AG09309 (cell line): ENCODE measurements around the gene EEF2.
"Not testable (repeated sequence)": the region's sequence is repeated elsewhere in the genome, so short reads cannot be mapped to it uniquely, and the experiment has no call there.

Experiments used
- DNase-seq: peaks from one replicate; pipeline ENCODE4 v3.0.0-alpha.2; 2010; ENCODE audit warnings: low read depth
- H3K4me3 ChIP-seq: 2 replicates; pipeline ENCODE4 v1.5.1; 2011; ENCODE audit warnings: mild to moderate bottlenecking, low read depth, low read length, moderate library complexity; ENCODE audit not compliant: control insufficient read depth
- CTCF ChIP-seq: IDR thresholded peaks from 2 replicates; pipeline ENCODE4 v1.5.1; 2011; ENCODE audit warnings: mild to moderate bottlenecking, low read depth, low read length, inconsistent platforms; ENCODE audit not compliant: insufficient read depth, control insufficient read depth; ENCODE audit errors: missing control alignments

EEF2 gene

GRCh38 chr19:3964256-3965194 lies 20.7 kb downstream of the EEF2 start:
- TF ChIP-seq CTCF, result no peak
- no peak for DNase-seq
- no peak overlapping the region for H3K4me3 ChIP-seq

- H3K4me3 ChIP-seq, result no peak overlapping the region
- no peak for TF ChIP-seq CTCF
Observed at GRCh38 chr19:3963458-3964255, 21.6 kb downstream of the EEF2 start.

GRCh38 chr19:3961007-3961406 lies 24.3 kb downstream of the EEF2 start:
- no peak overlapping the region for H3K4me3 ChIP-seq
- DNase-seq, result no peak
- TF ChIP-seq CTCF, result no peak

More at GRCh38 chr19:3963458-3964255, 21.6 kb downstream of the EEF2 start:
- DNase-seq, result no peak

GRCh38 chr19:3959766-3960131 lies 25.5 kb downstream of the EEF2 start:
- no peak for DNase-seq
- H3K4me3 ChIP-seq, result no peak overlapping the region
- no peak for TF ChIP-seq CTCF

GRCh38 chr19:3958836-3959765 lies 26.2 kb downstream of the EEF2 start:
- DNase-seq, result no peak
- H3K4me3 ChIP-seq, result no peak overlapping the region
- no peak for TF ChIP-seq CTCF

GRCh38 chr19:3955688-3956087 lies 29.6 kb downstream of the EEF2 start:
- no peak for DNase-seq
- no peak overlapping the region for H3K4me3 ChIP-seq
- TF ChIP-seq CTCF, result no peak

GRCh38 chr19:3955276-3955675 lies 30.0 kb downstream of the EEF2 start:
- not testable (repeated sequence) for DNase-seq, H3K4me3 ChIP-seq
